ENCODE measurements around the gene ZBTB44.
A peak's percentile ranks its signal among the peaks of the same experiment; 100 is the strongest.
"Not testable (repeated sequence)": the region's sequence is repeated elsewhere in the genome, so short reads cannot be mapped to it uniquely, and the experiment has no call there.

Gene ZBTB44

GRCh38 chr11:130199792-130200191 lies 114.9 kb downstream of the ZBTB44 start:
- no peak for DNase-seq (ENCODE audit: low read depth, low spot score)

DNA sequence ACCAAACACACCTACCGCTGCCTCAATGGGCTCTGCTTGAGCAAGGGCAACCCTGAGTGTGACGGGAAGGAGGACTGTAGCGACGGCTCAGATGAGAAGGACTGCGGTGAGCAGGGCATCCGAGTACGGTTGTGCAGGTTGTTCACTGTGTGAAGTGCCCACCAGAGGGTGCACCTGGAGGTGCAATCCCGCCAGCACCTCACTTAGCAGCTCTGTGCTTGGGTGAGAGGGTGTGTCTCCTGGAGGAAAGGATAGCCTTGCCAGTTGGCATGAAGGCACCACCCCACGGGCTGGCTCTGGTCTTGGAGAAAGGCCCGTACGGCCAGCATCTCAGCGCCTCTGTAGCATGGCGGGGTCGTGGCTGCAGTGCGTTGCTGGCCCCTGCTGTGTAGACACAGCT lies 115.8 kb downstream of the ZBTB44 start:
- no peak for DNase-seq (ENCODE audit: low read depth, low spot score)

DNA sequence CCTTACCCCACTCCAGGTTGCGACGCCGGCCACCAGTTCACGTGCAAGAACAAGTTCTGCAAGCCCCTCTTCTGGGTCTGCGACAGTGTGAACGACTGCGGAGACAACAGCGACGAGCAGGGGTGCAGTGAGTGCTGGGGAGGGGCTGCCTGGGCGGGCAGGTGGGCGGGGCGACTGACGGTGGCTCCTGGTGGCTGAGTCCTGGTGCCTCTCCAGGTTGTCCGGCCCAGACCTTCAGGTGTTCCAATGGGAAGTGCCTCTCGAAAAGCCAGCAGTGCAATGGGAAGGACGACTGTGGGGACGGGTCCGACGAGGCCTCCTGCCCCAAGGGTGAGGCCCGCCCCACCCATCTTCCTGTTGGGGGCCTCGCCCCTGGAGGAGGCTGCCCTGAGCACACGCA lies 116.4 kb downstream of the ZBTB44 start:
- no peak for DNase-seq (ENCODE audit: low read depth, low spot score)

- no peak for DNase-seq (ENCODE audit: low read depth, low spot score)
Measured at GRCh38 chr11:130197386-130198035, 117.2 kb downstream of the ZBTB44 start.

GRCh38 chr11:130194241-130195023 lies 120.3 kb downstream of the ZBTB44 start:
- no peak for DNase-seq (ENCODE audit: low read depth, low spot score)

- DNase-seq (ENCODE audit: low read depth, low spot score), result not testable (repeated sequence)
Measured at GRCh38 chr11:130193551-130193950, 121.2 kb downstream of the ZBTB44 start.

DNA sequence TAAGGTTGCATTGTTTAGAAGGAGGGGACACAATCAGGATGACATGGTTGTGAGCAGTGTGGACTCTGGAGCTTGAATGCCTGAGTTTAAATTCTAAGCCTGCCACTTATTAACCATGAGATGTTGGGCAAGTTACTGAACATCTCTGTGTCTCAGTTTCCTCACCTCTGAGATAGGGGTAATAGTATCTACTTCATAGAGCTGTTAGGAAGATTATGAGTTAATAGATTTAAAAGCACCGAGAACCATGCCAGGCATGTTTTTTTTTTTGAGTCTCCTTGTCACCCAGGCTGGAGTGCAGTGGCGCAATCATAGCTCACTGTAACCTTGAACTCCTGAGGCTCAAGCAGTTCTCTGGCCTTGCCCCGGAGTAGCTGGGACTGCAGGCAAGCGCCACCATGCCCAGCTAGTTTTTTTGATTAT lies 121.9 kb downstream of the ZBTB44 start:
- no peak for DNase-seq (ENCODE audit: low read depth, low spot score)

DNA sequence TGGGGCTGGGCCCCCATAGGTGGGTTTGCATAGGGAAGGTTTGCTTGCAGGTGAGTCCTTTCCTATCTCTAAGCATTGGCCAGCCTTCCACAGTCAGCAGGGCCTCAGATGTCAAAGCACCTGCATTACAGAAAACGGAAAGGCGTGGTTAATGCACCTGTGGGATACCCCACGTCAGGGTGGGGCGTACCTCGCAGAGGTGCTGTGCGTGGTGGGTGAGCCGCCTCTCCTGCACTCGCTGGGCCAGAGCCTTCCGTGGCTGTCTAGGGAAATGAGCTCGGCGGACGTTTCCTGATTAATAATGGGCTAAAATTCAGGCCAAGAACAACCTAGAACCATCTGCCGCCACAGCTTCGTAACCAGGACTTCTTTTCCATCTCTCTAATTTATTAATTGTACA lies 122.8 kb downstream of the ZBTB44 start:
- no peak for DNase-seq (ENCODE audit: low read depth, low spot score)

DNA sequence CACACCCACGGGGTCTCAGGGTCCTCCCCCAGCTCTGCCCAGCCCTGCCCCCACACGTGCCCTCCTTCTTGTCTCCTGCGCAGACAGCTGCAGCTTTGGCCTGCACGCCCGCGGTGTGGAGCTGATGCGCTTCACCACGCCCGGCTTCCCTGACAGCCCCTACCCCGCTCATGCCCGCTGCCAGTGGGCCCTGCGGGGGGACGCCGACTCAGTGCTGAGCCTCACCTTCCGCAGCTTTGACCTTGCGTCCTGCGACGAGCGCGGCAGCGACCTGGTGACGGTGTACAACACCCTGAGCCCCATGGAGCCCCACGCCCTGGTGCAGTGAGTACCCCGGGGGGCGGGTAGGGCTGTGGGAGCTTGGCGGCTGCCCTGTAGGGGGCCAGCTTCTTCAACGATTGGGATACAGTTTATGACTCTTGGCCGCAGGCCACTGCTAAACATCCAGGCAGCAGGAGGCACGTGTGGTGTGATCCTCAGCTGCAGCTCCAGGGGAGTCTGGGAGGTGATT lies 124.3 kb downstream of the ZBTB44 start:
- no peak for DNase-seq (ENCODE audit: low read depth, low spot score)

GRCh38 chr11:130189492-130190210 lies 125.1 kb downstream of the ZBTB44 start:
- no peak for DNase-seq (ENCODE audit: low read depth, low spot score)

DNA sequence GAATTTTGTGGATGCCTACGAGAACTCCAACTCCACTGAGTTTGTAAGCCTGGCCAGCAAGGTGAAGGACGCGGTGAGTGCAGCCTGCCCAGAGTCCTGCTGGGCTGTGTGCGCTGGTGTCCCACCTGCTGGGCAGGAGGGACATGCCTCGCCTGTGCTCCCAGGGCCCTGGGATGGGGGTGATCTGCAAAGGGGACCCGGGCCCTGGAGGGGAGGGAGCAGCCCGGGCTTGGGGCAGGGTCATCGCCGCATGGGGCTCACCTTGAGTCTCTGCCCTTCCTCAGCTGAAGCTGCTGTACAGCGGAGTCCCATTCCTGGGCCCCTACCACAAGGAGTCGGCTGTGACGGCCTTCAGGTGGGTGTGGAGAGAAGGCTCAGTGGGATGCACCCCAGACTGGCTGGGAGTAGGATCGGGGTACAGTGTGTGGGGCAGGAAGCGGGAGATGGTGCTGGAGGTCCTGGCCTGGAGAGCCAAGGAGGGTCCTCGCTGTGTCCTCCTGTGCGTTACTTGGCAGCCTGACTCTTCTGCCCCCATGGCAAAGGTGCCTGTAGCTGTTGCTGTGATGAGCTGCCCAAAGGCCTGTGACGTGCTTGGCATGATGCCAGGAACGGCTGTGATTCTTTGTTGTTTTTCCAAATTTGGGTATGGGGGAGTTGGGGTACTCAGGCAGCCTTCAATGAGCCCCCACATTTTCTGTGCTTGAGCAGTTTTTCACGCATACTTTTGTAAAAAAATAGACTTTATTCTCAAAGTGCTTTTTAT lies 126.0 kb downstream of the ZBTB44 start:
- DNase-seq (ENCODE audit: low read depth, low spot score), result no peak

GRCh38 chr11:130188047-130188446 lies 126.7 kb downstream of the ZBTB44 start:
- no peak for DNase-seq (ENCODE audit: low read depth, low spot score)

DNA sequence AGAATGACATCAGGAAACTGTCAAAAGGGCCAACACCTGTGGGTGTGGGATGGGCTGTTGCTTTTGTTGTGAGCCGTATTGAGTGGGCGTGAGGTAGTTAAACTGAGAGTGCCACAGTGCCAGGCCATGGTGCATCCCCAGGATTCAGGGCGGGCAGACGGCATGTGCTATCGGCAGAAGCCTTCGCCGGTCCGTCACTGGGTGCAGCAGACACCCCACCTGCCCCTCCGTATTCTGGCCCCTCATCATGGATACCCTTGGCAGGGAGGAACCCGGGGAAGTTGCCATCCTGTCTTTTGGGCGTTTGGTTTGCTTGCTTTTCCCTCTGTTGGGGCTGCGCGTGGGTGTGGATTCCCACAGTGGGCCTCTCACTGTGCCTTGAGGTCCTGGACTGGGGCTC lies 127.6 kb downstream of the ZBTB44 start:
- DNase-seq (ENCODE audit: low read depth, low spot score), result no peak

DNA sequence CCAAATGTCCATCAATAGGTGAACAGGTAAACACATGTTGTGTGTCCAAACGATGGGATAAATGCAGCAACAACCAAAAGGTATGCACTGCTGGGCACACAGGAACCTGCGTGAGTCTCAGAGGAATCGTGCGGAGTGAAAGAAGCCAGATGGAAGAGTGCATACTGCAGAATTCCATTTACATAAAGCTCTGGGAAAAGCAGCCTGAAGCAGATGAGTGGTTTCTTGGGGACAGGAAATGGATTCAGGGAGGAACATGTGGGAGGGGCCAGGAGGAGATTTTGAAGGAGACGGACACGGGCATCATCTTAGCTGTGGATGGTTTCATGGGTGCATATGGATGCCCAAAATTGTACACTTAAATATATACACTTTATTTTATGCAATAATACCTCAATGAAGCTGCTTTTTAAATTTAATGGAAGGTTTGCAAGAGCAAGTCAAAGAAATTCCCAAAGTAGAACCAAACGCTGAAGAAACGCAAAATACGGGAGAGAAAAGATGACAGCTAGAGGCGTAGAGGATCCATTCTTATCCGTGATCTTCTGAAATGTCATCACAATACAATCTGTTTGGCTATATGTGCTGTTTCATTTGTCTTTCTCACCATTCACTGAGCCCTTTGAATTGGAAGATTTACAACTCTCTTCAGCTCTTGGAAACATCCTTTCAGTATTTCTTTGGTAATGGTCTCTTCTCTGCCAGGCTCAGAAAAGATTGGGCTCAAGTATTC lies 130.7 kb downstream of the ZBTB44 start:
- no peak for DNase-seq (ENCODE audit: low read depth, low spot score)

GRCh38 chr11:130181295-130182272 lies 133.1 kb downstream of the ZBTB44 start:
- peak; percentile 14 for DNase-seq (ENCODE audit: low read depth, low spot score)

GRCh38 chr11:130180896-130181294 lies 133.8 kb downstream of the ZBTB44 start:
- no peak for DNase-seq (ENCODE audit: low read depth, low spot score)

- no peak for DNase-seq (ENCODE audit: low read depth, low spot score)
Measured at GRCh38 chr11:130180491-130180890, 134.2 kb downstream of the ZBTB44 start.

DNA sequence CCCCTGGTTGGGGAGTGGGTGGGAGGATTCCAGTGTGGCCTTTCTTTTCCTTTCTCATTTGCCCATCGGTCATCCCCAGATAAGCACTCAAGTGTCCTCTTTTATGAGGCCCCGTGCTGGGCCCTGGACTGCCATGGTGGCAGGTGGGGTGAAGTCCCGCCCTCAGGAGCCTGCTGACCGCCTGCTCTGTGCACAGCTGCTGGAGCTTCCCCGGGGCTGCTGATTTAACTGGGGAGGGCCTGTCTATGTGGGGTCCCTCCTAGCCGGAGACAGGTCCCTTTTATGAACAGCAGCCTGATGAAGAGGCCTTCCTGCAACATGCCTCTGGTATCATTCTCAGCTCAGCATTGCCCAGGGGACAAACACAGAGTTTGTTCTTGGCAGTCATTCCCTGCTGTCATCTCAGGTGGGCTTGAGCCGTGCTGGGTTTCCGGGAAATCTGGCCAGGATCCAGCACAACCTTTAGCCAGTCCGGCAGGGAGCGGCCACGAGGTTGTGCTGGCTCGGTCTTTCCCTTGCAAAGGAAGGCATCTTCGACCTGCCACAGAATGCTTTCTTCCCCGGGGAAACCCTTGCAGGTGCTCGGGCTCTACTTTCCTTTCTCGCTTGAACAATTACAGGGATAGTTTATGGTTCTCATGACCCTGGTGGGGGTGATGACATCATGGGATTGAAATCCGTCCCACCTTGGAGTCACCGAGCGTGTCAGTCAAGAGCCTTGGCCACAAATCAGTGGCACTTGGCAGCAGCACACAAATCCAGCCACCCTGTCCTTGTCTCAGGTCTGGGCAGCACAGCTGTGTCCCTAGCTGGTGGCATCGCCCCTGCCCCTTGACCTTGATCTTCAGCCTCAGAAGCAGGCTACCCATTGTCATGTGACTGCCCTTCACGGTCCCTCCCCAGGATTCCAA lies 135.1 kb downstream of the ZBTB44 start:
- no peak for DNase-seq (ENCODE audit: low read depth, low spot score)
